ENCODE data around the gene LRRC9. TPM values are rescaled to one million over a fixed set of nuclear protein-coding genes. Genes with fewer than 3 reads are reported as not detected.

Gene LRRC9
- total and polyA plus RNA-seq, 10 of the 15 experiments (the other 5 are each of a cell fraction or from before 2014, with no cell fraction given) = not detected

Other genes starting within 250 kb of the LRRC9 start
- gene RTN1, start 49.4 kb upstream of the LRRC9 start, total RNA-seq (2014; rRNA removed) = 0.05 TPM in 1 of 2 replicates, not detected in the other
- not detected in 2 replicates for gene RTN1, start 49.4 kb upstream of the LRRC9 start, total RNA-seq (2014; rRNA removed; fragmentation: Illumina TruSeq; extraction: Trizol)
- gene RTN1, start 49.4 kb upstream of the LRRC9 start, total RNA-seq (2021) = 0.27 TPM in 1 of 2 replicates, not detected in the other
- 0.03 TPM in 1 of 2 replicates, not detected in the other for gene RTN1, start 49.4 kb upstream of the LRRC9 start, polyA plus RNA-seq (2011; rRNA removed)
- 0.06 TPM in 1 of 2 replicates, not detected in the other for gene RTN1, start 49.4 kb upstream of the LRRC9 start, polyA plus RNA-seq (2014; fragmentation: Illumina TruSeq; extraction: Trizol)
- under 1 TPM; 0.13 TPM for gene RTN1, start 49.4 kb upstream of the LRRC9 start, polyA plus RNA-seq (2014; fragmentation: Nextera tagmentation; extraction: Ambion mirVana)
- 0.14 TPM in 1 of 2 replicates, not detected in the other for gene RTN1, start 49.4 kb upstream of the LRRC9 start, polyA plus RNA-seq (2014; rRNA removed)
- under 1 TPM; 0.20 to 0.55 TPM for gene RTN1, start 49.4 kb upstream of the LRRC9 start, polyA plus RNA-seq (2016; fragmentation: Nextera tagmentation; extraction: Ambion mirVana)
- 41.7 and 45.1 TPM in 2 replicates for gene PCNX4, start 171.8 kb downstream of the LRRC9 start, total RNA-seq (2014; rRNA removed)
- 38.0 and 39.6 TPM in 2 replicates for gene PCNX4, start 171.8 kb downstream of the LRRC9 start, total RNA-seq (2014; rRNA removed; fragmentation: Illumina TruSeq; extraction: Trizol)
- gene PCNX4, start 171.8 kb downstream of the LRRC9 start, total RNA-seq (2021) = 40.5 and 41.4 TPM in 2 replicates
- gene PCNX4, start 171.8 kb downstream of the LRRC9 start, polyA plus RNA-seq (2011; rRNA removed) = 45.9 and 51.5 TPM in 2 replicates
- gene PCNX4, start 171.8 kb downstream of the LRRC9 start, polyA plus RNA-seq (2014; fragmentation: Illumina TruSeq; extraction: Trizol) = 56.6 and 85.2 TPM in 2 replicates
- gene PCNX4, start 171.8 kb downstream of the LRRC9 start, polyA plus RNA-seq (2014; fragmentation: Nextera tagmentation; extraction: Ambion mirVana) = 10 to 100 TPM; 13.8 to 15.7 TPM
- gene PCNX4, start 171.8 kb downstream of the LRRC9 start, polyA plus RNA-seq (2014; rRNA removed) = 16.7 and 23.0 TPM in 2 replicates
- gene PCNX4, start 171.8 kb downstream of the LRRC9 start, polyA plus RNA-seq (2016; fragmentation: Nextera tagmentation; extraction: Ambion mirVana) = 10 to 100 TPM; 30.8 to 39.1 TPM
- 74.0 and 75.8 TPM in 2 replicates for gene DHRS7, start 245.3 kb downstream of the LRRC9 start, total RNA-seq (2014; rRNA removed)
- gene DHRS7, start 245.3 kb downstream of the LRRC9 start, total RNA-seq (2014; rRNA removed; fragmentation: Illumina TruSeq; extraction: Trizol) = 58.5 and 59.1 TPM in 2 replicates
- 58.8 and 60.7 TPM in 2 replicates for gene DHRS7, start 245.3 kb downstream of the LRRC9 start, total RNA-seq (2021)
- 55.0 and 56.9 TPM in 2 replicates for gene DHRS7, start 245.3 kb downstream of the LRRC9 start, polyA plus RNA-seq (2011; rRNA removed)
- 63.6 and 85.6 TPM in 2 replicates for gene DHRS7, start 245.3 kb downstream of the LRRC9 start, polyA plus RNA-seq (2014; fragmentation: Illumina TruSeq; extraction: Trizol)
- gene DHRS7, start 245.3 kb downstream of the LRRC9 start, polyA plus RNA-seq (2014; fragmentation: Nextera tagmentation; extraction: Ambion mirVana) = 10 to 100 TPM; 59.1 to 66.1 TPM
- 56.6 and 60.8 TPM in 2 replicates for gene DHRS7, start 245.3 kb downstream of the LRRC9 start, polyA plus RNA-seq (2014; rRNA removed)
- gene DHRS7, start 245.3 kb downstream of the LRRC9 start, polyA plus RNA-seq (2016; fragmentation: Nextera tagmentation; extraction: Ambion mirVana) = 10 to 100 TPM; 98.0 to 99.8 TPM